ENCODE measurements around the gene ACKR4. TPM values are rescaled to one million over a fixed set of nuclear protein-coding genes. Genes with fewer than 3 reads are reported as not detected.

ACKR4 gene
- total and polyA plus RNA-seq, 4 donors: 2.0 to 5.8 (median 4.0) TPM

GRCh38 chr3:132550579-132551305, 46.3 kb upstream of the ACKR4 start:
- DNase-seq: no peak
- 36 to 47% methylated on average over 3 of the region's 3 CpGs for WGBS, 2 donors
- no peak overlapping the region for H3K4me3 ChIP-seq
- H3K27ac ChIP-seq (ENCODE audit: low read depth in 1 of 2, low read length in 1 of 2): no peak overlapping the region
- peaks cover 0 to 4% (median 0%) of the 10 kb centered on the region in 5 donors for H3K4me1 ChIP-seq (ENCODE audit: control insufficient read depth in 5 of 5, insufficient read depth in 5 of 5, low read length in 5 of 5)
- H3K9ac ChIP-seq (ENCODE audit: insufficient read depth in 1 of 2, low read length in 2 of 2): no peak overlapping the region
- no peak for ATAC-seq (ENCODE audit: insufficient read depth, low FRiP score)
- no peak for TF ChIP-seq CTCF (IDR thresholded peaks at IDR 0.05; ENCODE audit: control extremely low read depth, extremely low read depth)
- no peaks in the 10 kb centered on the region for H3K27me3 ChIP-seq (ENCODE audit: control insufficient read depth in 3 of 3, insufficient read depth in 3 of 3, low read length in 2 of 3)
- H3K36me3 ChIP-seq (ENCODE audit: control insufficient read depth in 4 of 4, insufficient read depth in 4 of 4, low read length in 4 of 4): no peaks in the 10 kb centered on the region
- H3K9me3 ChIP-seq (ENCODE audit: control insufficient read depth in 4 of 4, insufficient read depth in 3 of 4, low read length in 3 of 4): peaks cover 0 to 2% (median 0%) of the 10 kb centered on the region in 4 donors

GRCh38 chr3:132553826-132554225, 43.2 kb upstream of the ACKR4 start:
- TF ChIP-seq CTCF (IDR thresholded peaks at IDR 0.05; ENCODE audit: control extremely low read depth, extremely low read depth): no peak
- 71 to 85% methylated on average over 6 of the region's 6 CpGs for WGBS, 2 donors
- no peak overlapping the region for H3K27ac ChIP-seq (ENCODE audit: low read depth in 1 of 2, low read length in 1 of 2)

GRCh38 chr3:132554437-132554836, 42.6 kb upstream of the ACKR4 start:
- peaks cover 0 to 4% (median 0%) of the 10 kb centered on the region in 5 donors for H3K4me1 ChIP-seq (ENCODE audit: control insufficient read depth in 5 of 5, insufficient read depth in 5 of 5, low read length in 5 of 5)
- no peaks in the 10 kb centered on the region for H3K9me3 ChIP-seq (ENCODE audit: control insufficient read depth in 4 of 4, insufficient read depth in 3 of 4, low read length in 3 of 4)
- no peak overlapping the region for H3K27ac ChIP-seq (ENCODE audit: low read depth in 1 of 2, low read length in 1 of 2)
- TF ChIP-seq CTCF (IDR thresholded peaks at IDR 0.05; ENCODE audit: control extremely low read depth, extremely low read depth): no peak
- no peaks in the 10 kb centered on the region for H3K27me3 ChIP-seq (ENCODE audit: control insufficient read depth in 3 of 3, insufficient read depth in 3 of 3, low read length in 2 of 3)
- no peak for ATAC-seq (ENCODE audit: insufficient read depth, low FRiP score)
- DNase-seq: peak; percentile 21 to 37 (median 32)
- no peak overlapping the region for H3K9ac ChIP-seq (ENCODE audit: insufficient read depth in 1 of 2, low read length in 2 of 2)
- WGBS, 2 donors: 37 to 63% methylated on average over 8 of the region's 8 CpGs
- no peak overlapping the region for H3K4me3 ChIP-seq
- peaks cover 0 to 7% (median under 1%) of the 10 kb centered on the region in 4 donors for H3K36me3 ChIP-seq (ENCODE audit: control insufficient read depth in 4 of 4, insufficient read depth in 4 of 4, low read length in 4 of 4)

More at GRCh38 chr3:132553826-132554225, 43.2 kb upstream of the ACKR4 start:
- no peak for ATAC-seq (ENCODE audit: insufficient read depth, low FRiP score)
- Histone ChIP-seq H3K9ac (ENCODE audit: insufficient read depth in 1 of 2, low read length in 2 of 2) (no peak overlapping the region), H3K9me3 (ENCODE audit: control insufficient read depth in 4 of 4, insufficient read depth in 3 of 4, low read length in 3 of 4) (no peaks in the 10 kb centered on the region), H3K27me3 (ENCODE audit: control insufficient read depth in 3 of 3, insufficient read depth in 3 of 3, low read length in 2 of 3) (no peaks in the 10 kb centered on the region), H3K36me3 (ENCODE audit: control insufficient read depth in 4 of 4, insufficient read depth in 4 of 4, low read length in 4 of 4) (peaks cover 0 to 2% (median under 1%) of the 10 kb centered on the region in 4 donors), H3K4me1 (ENCODE audit: control insufficient read depth in 5 of 5, insufficient read depth in 5 of 5, low read length in 5 of 5) (peaks cover 0 to 4% (median 0%) of the 10 kb centered on the region in 5 donors), H3K4me3 (no peak overlapping the region)
- DNase-seq: no peak
